ENCODE results near the gene SYT13.

SYT13 gene

DNA sequence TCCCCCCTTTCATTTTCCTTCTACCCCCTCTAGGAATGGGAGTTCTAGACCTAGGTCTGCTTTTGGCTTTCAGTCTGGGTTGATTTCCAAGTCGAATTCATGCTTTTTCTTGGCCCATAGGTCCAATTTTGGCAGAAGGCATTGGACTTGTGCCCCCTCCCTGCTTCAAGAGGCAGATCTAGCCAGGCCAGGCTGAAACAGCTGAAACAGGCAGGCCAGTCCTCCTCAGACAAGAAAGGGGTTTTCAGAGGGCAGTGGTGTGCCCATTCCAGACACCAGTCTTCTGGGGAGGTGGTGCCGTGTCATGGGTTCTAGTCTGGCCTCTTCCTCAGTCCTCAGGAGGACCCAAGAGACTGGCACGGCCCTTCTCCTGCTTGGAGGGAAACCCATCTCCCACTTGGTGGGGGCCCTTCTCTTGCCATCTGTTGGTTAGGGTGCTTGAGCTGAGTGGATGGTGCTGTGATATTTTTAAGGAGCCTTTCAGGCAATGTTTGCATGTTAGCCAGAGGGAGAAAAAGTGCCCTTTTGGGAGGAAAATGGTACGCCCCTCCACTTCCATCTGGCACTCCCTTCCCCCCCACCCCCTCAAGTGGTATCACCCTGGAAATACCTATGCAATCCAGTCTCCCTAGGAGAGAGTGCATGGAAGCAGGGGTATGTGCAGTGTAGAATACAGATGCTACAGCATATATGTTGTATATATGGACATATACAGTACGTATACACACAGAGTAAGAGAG, 53.6 kb downstream of the SYT13 start:
- TF ChIP-seq ZNF565 (CRISPR knock-in tag; conservative IDR thresholded peaks at IDR 0.05; ENCODE audit: low read depth): no peak
- no peak for ATAC-seq

DNA sequence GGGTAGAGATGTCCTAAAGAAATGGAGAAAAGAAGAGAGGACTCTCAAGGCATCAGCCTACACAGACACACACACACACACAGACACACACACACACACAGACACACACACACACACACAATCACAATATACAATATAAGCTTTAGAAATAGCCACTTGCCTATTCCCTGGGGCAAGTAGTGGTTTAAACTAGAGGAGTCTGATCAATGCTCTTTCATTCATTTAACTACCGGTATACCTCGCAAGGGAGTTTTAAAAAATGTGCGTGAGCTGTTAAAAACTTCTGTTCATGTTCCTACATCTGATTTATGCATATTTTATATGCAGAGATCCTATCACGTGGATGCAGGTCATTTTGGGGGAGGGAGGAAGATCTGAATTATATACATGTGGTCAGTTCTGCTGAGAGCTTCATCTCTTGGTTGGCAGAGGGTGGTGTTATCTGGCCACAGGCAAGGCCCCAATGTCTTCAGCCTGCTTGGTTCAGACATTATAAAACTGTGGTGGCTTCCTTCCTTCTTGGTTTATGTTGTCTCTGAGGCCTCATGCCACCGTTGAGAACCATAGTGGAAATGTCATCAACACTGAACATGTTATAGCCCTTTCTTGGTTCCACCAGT, 56.6 kb downstream of the SYT13 start:
- ATAC-seq: no peak
- TF ChIP-seq ZNF565 (CRISPR knock-in tag; conservative IDR thresholded peaks at IDR 0.05; ENCODE audit: low read depth): no peak
- TF ChIP-seq BACH2 (CRISPR knock-in tag; IDR thresholded peaks at IDR 0.05; ENCODE audit: borderline replicate concordance): no peak
- no peak for TF ChIP-seq GLIS3 (CRISPR knock-in tag; IDR thresholded peaks at IDR 0.05)
- no peak for TF ChIP-seq ZFP30 (CRISPR knock-in tag; IDR thresholded peaks at IDR 0.05)
- no peak for TF ChIP-seq TCF4 (CRISPR knock-in tag; IDR thresholded peaks at IDR 0.05; ENCODE audit: borderline replicate concordance)
- TF ChIP-seq ZFP3 (CRISPR knock-in tag; IDR thresholded peaks at IDR 0.05): no peak
- TF ChIP-seq, protein P1, sequence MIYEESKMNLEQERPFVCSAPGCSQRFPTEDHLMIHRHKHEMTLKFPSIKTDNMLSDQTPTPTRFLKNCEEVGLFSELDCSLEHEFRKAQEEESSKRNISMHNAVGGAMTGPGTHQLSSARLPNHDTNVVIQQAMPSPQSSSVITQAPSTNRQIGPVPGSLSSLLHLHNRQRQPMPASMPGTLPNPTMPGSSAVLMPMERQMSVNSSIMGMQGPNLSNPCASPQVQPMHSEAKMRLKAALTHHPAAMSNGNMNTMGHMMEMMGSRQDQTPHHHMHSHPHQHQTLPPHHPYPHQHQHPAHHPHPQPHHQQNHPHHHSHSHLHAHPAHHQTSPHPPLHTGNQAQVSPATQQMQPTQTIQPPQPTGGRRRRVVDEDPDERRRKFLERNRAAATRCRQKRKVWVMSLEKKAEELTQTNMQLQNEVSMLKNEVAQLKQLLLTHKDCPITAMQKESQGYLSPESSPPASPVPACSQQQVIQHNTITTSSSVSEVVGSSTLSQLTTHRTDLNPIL (CRISPR knock-in tag; IDR thresholded peaks at IDR 0.05; ENCODE audit: low read depth): no peak
- no peak for TF ChIP-seq PPARA (CRISPR knock-in tag; IDR thresholded peaks at IDR 0.05; ENCODE audit: borderline replicate concordance)
- TF ChIP-seq SNAI2 (CRISPR knock-in tag; IDR thresholded peaks at IDR 0.05): no peak
- no peak for TF ChIP-seq ISL1 (CRISPR knock-in tag; IDR thresholded peaks at IDR 0.05)
- TF ChIP-seq TOX (CRISPR knock-in tag; IDR thresholded peaks at IDR 0.05; ENCODE audit: borderline replicate concordance): no peak
- TF ChIP-seq OSR1 (CRISPR knock-in tag; IDR thresholded peaks at IDR 0.05): no peak
- TF ChIP-seq, protein P2, sequence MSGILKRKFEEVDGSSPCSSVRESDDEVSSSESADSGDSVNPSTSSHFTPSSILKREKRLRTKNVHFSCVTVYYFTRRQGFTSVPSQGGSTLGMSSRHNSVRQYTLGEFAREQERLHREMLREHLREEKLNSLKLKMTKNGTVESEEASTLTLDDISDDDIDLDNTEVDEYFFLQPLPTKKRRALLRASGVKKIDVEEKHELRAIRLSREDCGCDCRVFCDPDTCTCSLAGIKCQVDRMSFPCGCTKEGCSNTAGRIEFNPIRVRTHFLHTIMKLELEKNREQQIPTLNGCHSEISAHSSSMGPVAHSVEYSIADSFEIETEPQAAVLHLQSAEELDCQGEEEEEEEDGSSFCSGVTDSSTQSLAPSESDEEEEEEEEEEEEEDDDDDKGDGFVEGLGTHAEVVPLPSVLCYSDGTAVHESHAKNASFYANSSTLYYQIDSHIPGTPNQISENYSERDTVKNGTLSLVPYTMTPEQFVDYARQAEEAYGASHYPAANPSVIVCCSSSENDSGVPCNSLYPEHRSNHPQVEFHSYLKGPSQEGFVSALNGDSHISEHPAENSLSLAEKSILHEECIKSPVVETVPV (CRISPR knock-in tag; IDR thresholded peaks at IDR 0.05): no peak
- TF ChIP-seq, protein P3, sequence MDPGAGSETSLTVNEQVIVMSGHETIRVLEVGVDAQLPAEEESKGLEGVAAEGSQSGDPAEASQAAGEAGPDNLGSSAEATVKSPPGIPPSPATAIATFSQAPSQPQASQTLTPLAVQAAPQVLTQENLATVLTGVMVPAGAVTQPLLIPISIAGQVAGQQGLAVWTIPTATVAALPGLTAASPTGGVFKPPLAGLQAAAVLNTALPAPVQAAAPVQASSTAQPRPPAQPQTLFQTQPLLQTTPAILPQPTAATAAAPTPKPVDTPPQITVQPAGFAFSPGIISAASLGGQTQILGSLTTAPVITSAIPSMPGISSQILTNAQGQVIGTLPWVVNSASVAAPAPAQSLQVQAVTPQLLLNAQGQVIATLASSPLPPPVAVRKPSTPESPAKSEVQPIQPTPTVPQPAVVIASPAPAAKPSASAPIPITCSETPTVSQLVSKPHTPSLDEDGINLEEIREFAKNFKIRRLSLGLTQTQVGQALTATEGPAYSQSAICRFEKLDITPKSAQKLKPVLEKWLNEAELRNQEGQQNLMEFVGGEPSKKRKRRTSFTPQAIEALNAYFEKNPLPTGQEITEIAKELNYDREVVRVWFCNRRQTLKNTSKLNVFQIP (CRISPR knock-in tag; IDR thresholded peaks at IDR 0.05; ENCODE audit: borderline replicate concordance, low read depth): no peak
- TF ChIP-seq ZNF8 (CRISPR knock-in tag; IDR thresholded peaks at IDR 0.05): no peak
- no peak for TF ChIP-seq ZC3H10 (CRISPR knock-in tag; IDR thresholded peaks at IDR 0.05)
- TF ChIP-seq, protein P4, sequence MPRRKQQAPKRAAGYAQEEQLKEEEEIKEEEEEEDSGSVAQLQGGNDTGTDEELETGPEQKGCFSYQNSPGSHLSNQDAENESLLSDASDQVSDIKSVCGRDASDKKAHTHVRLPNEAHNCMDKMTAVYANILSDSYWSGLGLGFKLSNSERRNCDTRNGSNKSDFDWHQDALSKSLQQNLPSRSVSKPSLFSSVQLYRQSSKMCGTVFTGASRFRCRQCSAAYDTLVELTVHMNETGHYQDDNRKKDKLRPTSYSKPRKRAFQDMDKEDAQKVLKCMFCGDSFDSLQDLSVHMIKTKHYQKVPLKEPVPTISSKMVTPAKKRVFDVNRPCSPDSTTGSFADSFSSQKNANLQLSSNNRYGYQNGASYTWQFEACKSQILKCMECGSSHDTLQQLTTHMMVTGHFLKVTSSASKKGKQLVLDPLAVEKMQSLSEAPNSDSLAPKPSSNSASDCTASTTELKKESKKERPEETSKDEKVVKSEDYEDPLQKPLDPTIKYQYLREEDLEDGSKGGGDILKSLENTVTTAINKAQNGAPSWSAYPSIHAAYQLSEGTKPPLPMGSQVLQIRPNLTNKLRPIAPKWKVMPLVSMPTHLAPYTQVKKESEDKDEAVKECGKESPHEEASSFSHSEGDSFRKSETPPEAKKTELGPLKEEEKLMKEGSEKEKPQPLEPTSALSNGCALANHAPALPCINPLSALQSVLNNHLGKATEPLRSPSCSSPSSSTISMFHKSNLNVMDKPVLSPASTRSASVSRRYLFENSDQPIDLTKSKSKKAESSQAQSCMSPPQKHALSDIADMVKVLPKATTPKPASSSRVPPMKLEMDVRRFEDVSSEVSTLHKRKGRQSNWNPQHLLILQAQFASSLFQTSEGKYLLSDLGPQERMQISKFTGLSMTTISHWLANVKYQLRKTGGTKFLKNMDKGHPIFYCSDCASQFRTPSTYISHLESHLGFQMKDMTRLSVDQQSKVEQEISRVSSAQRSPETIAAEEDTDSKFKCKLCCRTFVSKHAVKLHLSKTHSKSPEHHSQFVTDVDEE (CRISPR knock-in tag; IDR thresholded peaks at IDR 0.05): no peak
- TF ChIP-seq ARNTL (CRISPR knock-in tag; IDR thresholded peaks at IDR 0.05; ENCODE audit: borderline replicate concordance, low read depth): no peak
- no peak for TF ChIP-seq CSDC2 (CRISPR knock-in tag; IDR thresholded peaks at IDR 0.05)
- TF ChIP-seq, protein P5, sequence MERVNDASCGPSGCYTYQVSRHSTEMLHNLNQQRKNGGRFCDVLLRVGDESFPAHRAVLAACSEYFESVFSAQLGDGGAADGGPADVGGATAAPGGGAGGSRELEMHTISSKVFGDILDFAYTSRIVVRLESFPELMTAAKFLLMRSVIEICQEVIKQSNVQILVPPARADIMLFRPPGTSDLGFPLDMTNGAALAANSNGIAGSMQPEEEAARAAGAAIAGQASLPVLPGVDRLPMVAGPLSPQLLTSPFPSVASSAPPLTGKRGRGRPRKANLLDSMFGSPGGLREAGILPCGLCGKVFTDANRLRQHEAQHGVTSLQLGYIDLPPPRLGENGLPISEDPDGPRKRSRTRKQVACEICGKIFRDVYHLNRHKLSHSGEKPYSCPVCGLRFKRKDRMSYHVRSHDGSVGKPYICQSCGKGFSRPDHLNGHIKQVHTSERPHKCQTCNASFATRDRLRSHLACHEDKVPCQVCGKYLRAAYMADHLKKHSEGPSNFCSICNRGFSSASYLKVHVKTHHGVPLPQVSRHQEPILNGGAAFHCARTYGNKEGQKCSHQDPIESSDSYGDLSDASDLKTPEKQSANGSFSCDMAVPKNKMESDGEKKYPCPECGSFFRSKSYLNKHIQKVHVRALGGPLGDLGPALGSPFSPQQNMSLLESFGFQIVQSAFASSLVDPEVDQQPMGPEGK (CRISPR knock-in tag; IDR thresholded peaks at IDR 0.05; ENCODE audit: borderline replicate concordance): no peak

DNA sequence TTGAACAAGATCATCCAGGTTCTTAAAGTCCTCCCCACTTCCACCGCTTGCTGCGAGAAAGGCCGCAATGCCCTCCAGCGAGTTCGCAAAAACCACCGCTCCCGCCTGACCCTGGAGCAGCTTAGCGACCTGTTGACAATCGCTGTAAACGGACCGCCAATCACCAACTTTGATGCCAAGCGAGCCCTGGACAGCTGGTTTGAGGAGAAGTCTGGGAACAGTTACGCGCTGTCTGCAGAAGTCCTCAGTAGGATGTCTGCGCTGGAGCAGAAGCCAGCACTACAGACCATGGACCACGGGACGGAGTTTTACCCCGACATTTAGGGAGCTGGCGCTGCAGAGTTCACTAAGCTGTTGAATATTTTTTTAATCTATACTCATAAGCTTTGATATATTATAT, 58.3 kb downstream of the SYT13 start:
- no peak for ATAC-seq
- no peak for TF ChIP-seq CSDC2 (CRISPR knock-in tag; IDR thresholded peaks at IDR 0.05)
- no peak for TF ChIP-seq ZNF565 (CRISPR knock-in tag; conservative IDR thresholded peaks at IDR 0.05; ENCODE audit: low read depth)
- TF ChIP-seq ZFP3 (CRISPR knock-in tag; IDR thresholded peaks at IDR 0.05): no peak
- no peak for TF ChIP-seq OSR1 (CRISPR knock-in tag; IDR thresholded peaks at IDR 0.05)
- TF ChIP-seq ISL1 (CRISPR knock-in tag; IDR thresholded peaks at IDR 0.05): no peak
- TF ChIP-seq ESRRG (CRISPR knock-in tag; IDR thresholded peaks at IDR 0.05): no peak
- TF ChIP-seq TCF4 (CRISPR knock-in tag; IDR thresholded peaks at IDR 0.05; ENCODE audit: borderline replicate concordance): no peak
- TF ChIP-seq, protein P4 (CRISPR knock-in tag; IDR thresholded peaks at IDR 0.05): no peak
- TF ChIP-seq TOX (CRISPR knock-in tag; IDR thresholded peaks at IDR 0.05; ENCODE audit: borderline replicate concordance): no peak

Data from SK-N-SH treated with all-trans-retinoic acid at 6 μM for 48 hours (cell line).